ENCODE data around the gene SNX20.

The SNX20 gene

DNA sequence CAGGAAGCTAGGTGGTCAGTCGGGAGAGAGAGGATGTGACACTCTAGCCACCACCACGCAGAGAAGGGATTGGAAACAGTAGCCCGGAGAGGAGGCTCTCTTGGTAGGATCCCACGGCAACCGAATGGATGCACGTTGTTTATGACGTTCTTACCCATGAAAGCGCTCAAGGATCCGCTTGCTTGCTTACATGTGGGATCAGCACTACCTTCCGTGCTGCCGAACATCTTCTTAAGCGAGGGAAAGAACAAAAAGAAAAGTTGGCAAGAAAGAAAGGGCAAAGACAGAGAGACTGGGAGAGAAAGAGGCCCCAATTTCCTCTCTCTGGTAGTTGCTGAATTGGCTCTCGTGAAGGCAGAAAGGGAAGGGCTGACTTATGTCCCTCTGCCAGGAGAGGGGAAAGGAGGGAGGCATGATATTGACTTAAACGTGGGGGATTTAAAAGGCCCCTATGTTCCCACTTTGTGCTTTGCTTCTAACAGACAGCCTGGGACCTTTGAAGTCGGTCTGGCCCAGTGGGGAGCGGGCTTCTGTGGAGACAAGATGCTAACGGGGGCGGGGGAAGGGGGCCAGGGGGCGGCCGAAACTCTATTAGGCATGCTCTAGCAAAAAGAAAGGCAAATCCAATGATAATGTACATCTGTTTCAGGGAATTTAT, 35.4 kb downstream of the SNX20 start:
- CTCF ChIA-PET = interaction anchor here (1.1 to 1.3 kb wide), 4 partner anchors 13 to 319 kb away, joined by 3 to 5 read pairs (median 3); no protein-coding TSS in a partner anchor

GRCh38 chr16:50644729-50645128, 36.4 kb downstream of the SNX20 start:
- CTCF ChIA-PET = interaction anchor here (0.7 to 1.3 kb wide), 5 partner anchors 14 to 318 kb away, joined by 3 to 5 read pairs (median 3); no protein-coding TSS in a partner anchor
- POLR2A ChIA-PET = no interaction called here
- TF ChIP-seq CTCF (IDR thresholded peaks at IDR 0.05; ENCODE audit: control extremely low read depth, extremely low read depth, low read depth, missing control alignments) = peak; percentile 47
- DNase-seq (ENCODE audit: extremely low spot score) = peak; percentile 65

More for the DNA sequence above, 35.4 kb downstream of the SNX20 start:
- POLR2A ChIA-PET = no interaction called here
- TF ChIP-seq CTCF (IDR thresholded peaks at IDR 0.05; ENCODE audit: control extremely low read depth, extremely low read depth, low read depth, missing control alignments) = no peak
- DNase-seq (ENCODE audit: extremely low spot score) = no peak

DNA sequence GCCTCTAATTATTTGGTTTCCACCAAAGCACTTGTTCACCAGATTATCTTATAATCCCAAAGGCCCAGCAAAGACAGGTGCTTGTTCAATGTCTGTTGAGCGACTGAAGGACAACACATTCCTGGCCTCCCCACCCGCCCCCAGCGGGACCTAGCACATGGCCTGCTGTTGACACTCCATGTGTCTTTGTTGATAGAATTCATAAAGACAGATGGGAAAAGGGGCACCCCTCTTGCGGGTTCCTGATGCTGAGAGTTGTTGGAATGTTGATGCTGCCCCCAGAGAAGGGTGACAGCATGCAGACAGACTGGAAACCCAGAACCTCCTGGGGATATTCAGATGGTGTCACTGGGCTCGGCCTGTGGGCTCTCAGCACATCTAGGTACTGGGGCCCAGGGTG, 36.9 kb downstream of the SNX20 start:
- no peak for DNase-seq (ENCODE audit: extremely low spot score)
- POLR2A ChIA-PET = no interaction called here
- CTCF ChIA-PET = interaction anchor here (1.1 kb wide), 1 partner anchor 14 kb away, joined by 3 read pairs; no protein-coding TSS in a partner anchor
- no peak for TF ChIP-seq CTCF (IDR thresholded peaks at IDR 0.05; ENCODE audit: control extremely low read depth, extremely low read depth, low read depth, missing control alignments)

DNA sequence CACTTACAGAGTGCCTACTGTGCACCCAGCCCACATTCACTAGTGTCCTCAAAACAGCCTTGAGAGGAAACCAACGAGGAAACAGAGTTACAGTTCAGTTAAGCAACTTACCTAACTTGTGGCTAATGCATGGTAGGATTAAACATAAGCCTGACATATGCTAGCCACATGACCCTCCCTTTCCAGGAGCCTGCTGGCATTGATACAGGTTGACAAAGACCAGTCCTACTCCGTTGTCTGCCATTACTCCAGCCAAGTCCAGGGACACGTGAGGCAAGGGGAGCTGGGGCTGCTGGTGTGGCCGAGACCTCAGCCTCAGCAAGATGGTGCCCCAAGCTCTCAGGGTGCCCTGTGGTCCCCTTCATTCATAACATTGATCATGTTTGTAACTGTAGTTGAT, 37.9 kb downstream of the SNX20 start:
- POLR2A ChIA-PET = no interaction called here
- CTCF ChIA-PET = interaction anchor here (0.8 to 1.3 kb wide), 5 partner anchors 10 to 65 kb away, joined by 3 to 4 read pairs (median 3); no protein-coding TSS in a partner anchor
- no peak for TF ChIP-seq CTCF (IDR thresholded peaks at IDR 0.05; ENCODE audit: control extremely low read depth, extremely low read depth, low read depth, missing control alignments)
- DNase-seq (ENCODE audit: extremely low spot score) = no peak

DNA sequence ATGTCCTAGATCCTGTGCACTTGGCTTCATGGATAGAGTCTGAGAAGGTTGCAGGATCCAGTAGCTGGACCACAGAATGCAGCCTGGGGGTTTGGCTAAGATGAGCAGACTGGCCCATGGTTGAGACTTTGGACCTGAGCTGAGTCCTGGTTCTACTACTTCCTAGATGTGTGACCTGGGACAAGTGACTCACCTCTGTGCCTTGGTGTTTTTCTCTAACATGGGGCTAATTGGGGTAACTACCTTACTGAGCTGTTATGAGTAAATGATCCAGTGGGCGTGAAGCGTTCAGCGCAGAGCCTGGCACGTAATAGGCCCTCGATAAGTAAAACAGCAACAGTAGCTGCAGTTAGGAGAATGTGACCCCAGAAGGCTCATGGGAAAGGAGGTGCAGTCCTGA, 38.8 kb downstream of the SNX20 start:
- no peak for TF ChIP-seq CTCF (IDR thresholded peaks at IDR 0.05; ENCODE audit: control extremely low read depth, extremely low read depth, low read depth, missing control alignments)
- POLR2A ChIA-PET = no interaction called here
- CTCF ChIA-PET = interaction anchor here (0.6 to 1.3 kb wide), 5 partner anchors 9 to 315 kb away, joined by 3 to 4 read pairs (median 3); no protein-coding TSS in a partner anchor
- no peak for DNase-seq (ENCODE audit: extremely low spot score)

GRCh38 chr16:50641818-50642187, 39.3 kb downstream of the SNX20 start:
- CTCF ChIA-PET = interaction anchor here (1.0 to 1.3 kb wide), 3 partner anchors 10 to 315 kb away, joined by 3 to 4 read pairs (median 3); no protein-coding TSS in a partner anchor
- no peak for DNase-seq (ENCODE audit: extremely low spot score)
- POLR2A ChIA-PET = no interaction called here
- TF ChIP-seq CTCF (IDR thresholded peaks at IDR 0.05; ENCODE audit: control extremely low read depth, extremely low read depth, low read depth, missing control alignments) = no peak

Measured in GM10248 (cell line).